Fibroblast of lung (primary cell): ENCODE data around the gene RNF38. TPM values are rescaled to one million over a fixed set of nuclear protein-coding genes. Genes with fewer than 3 reads are reported as not detected.

Source experiments
- DNase-seq, 2 donors: peaks; one replicate each; pipeline versions ENCODE4 v3.0.0 to v3.0.0-alpha.2; 2010; ENCODE audit warnings: low read depth in 2 of 2
- H2AFZ ChIP-seq: 2 replicates; pipeline ENCODE4 v1.5.1; 2012; ENCODE audit warnings: low read length, control low read depth, inconsistent platforms
- H3K27ac ChIP-seq: 2 replicates; pipeline ENCODE4 v1.5.1; 2011; ENCODE audit warnings: low read length, control low read depth; ENCODE audit not compliant: insufficient read depth
- H3K27me3 ChIP-seq: 2 replicates; pipeline ENCODE4 v1.5.1; 2011; ENCODE audit warnings: mild to moderate bottlenecking, low read length; ENCODE audit not compliant: control insufficient read depth, insufficient read depth
- H3K36me3 ChIP-seq: 2 replicates; pipeline ENCODE4 v1.5.1; 2011; ENCODE audit warnings: low read length; ENCODE audit not compliant: control insufficient read depth, insufficient read depth
- H3K4me1 ChIP-seq: 2 replicates; pipeline ENCODE4 v1.5.1; 2011; ENCODE audit warnings: low read length; ENCODE audit not compliant: control insufficient read depth, insufficient read depth; ENCODE audit errors: extremely low read depth
- H3K4me2 ChIP-seq: 2 replicates; pipeline ENCODE4 v1.5.1; 2011; ENCODE audit warnings: low read length, control low read depth; ENCODE audit not compliant: insufficient read depth; ENCODE audit errors: extremely low read depth
- H3K4me3 ChIP-seq, 4 experiments: fragments of 200-600 bp in 1 of 4; sonication (generic) in 1 of 4; replicated peaks in 1 of 4; 2 replicates each; pipeline ENCODE4 v1.5.1; 2011 to 2016; ENCODE audit warnings: low read length in 4 of 4, low read depth in 3 of 4, mild to moderate bottlenecking in 3 of 4, control low read depth in 2 of 4, inconsistent platforms in 1 of 4, mixed read lengths in 1 of 4; ENCODE audit not compliant: insufficient read depth in 1 of 4; ENCODE audit errors: control extremely low read depth in 1 of 4
- H3K79me2 ChIP-seq: 2 replicates; pipeline ENCODE4 v1.5.1; 2012; ENCODE audit warnings: mild to moderate bottlenecking, low read length, inconsistent platforms; ENCODE audit not compliant: control insufficient read depth, insufficient read depth
- H3K9ac ChIP-seq: 2 replicates; pipeline ENCODE4 v1.5.1; 2011; ENCODE audit warnings: mild to moderate bottlenecking, low read length, control low read depth; ENCODE audit not compliant: insufficient read depth
- H3K9me3 ChIP-seq: 2 replicates; pipeline ENCODE4 v1.5.1; 2012; ENCODE audit warnings: low read depth, low read length; ENCODE audit not compliant: control insufficient read depth, insufficient read depth
- H4K20me1 ChIP-seq: 2 replicates; pipeline ENCODE4 v1.5.1; 2011; ENCODE audit warnings: low read length; ENCODE audit not compliant: control insufficient read depth, insufficient read depth; ENCODE audit errors: extremely low read depth
- CTCF ChIP-seq, 2 donors: IDR thresholded peaks in 1 of 2; conservative IDR thresholded peaks in 1 of 2; 1 replicate in 1 of 2; 2 replicates in 1 of 2; pipeline ENCODE4 v1.5.1; 2011 to 2012; ENCODE audit warnings: low read length in 2 of 2, control low read depth in 1 of 2, inconsistent platforms in 1 of 2, low read depth in 1 of 2, mild to moderate bottlenecking in 1 of 2
- EZH2 ChIP-seq: IDR thresholded peaks from 2 replicates; pipeline ENCODE4 v1.5.1; 2012; ENCODE audit warnings: low read length, control low read depth, mild to moderate bottlenecking; ENCODE audit errors: missing control alignments
- polyA plus RNA-seq, 2 donors: library from polyadenylated mRNA; depleted of rRNA in 1 of 2; stranded (reverse) in 1 of 2; unstranded in 1 of 2; fragments of >200 nt; gene quantifications; 2 replicates each; pipeline ENCODE4 v1.2.1, GENCODE V29; 2011 to 2012; ENCODE audit warnings: missing spikeins in 1 of 2
- total RNA-seq: library from RNA; depleted of rRNA; stranded (reverse); fragments of >200 nt; gene quantifications from 2 replicates; pipeline ENCODE4 v1.2.1, GENCODE V29; 2014

Gene RNF38
- total and polyA plus RNA-seq, 2 donors (not counting 1 experiment from before 2014, with no cell fraction given) = 8.9 to 18.8 TPM

GRCh38 chr9:36382484-36382883 is 17.6 kb downstream of the RNF38 start:
- Histone ChIP-seq H2AFZ (no peak overlapping the region), H3K27ac (no peak overlapping the region), H3K9ac (no peak overlapping the region), H4K20me1 (no peaks in the 10 kb centered on the region), H3K4me2 (no peak overlapping the region), H3K4me3 (no peak overlapping the region), H3K9me3 (no peaks in the 10 kb centered on the region), H3K79me2 (peaks cover 32% of the 10 kb centered on the region), H3K27me3 (no peaks in the 10 kb centered on the region), H3K36me3 (no peaks in the 10 kb centered on the region), H3K4me1 (no peaks in the 10 kb centered on the region)
- TF ChIP-seq EZH2 (no peak), CTCF (conservative IDR thresholded peaks at IDR 0.05 in 1 of 2, IDR thresholded peaks at IDR 0.05 in 1 of 2; ENCODE audit: low read depth in 1 of 2, low read length in 2 of 2) (no peak)
- no peak for DNase-seq

- no peaks in the 10 kb centered on the region for H3K4me1 ChIP-seq
- TF ChIP-seq CTCF (conservative IDR thresholded peaks at IDR 0.05 in 1 of 2, IDR thresholded peaks at IDR 0.05 in 1 of 2; ENCODE audit: low read depth in 1 of 2, low read length in 2 of 2) (no peak), EZH2 (no peak)
- H3K4me2 ChIP-seq = no peak overlapping the region
- no peaks in the 10 kb centered on the region for H3K9me3 ChIP-seq
- H3K27ac ChIP-seq = no peak overlapping the region
- no peaks in the 10 kb centered on the region for H3K27me3 ChIP-seq
- H4K20me1 ChIP-seq = no peaks in the 10 kb centered on the region
- no peak overlapping the region for H3K9ac ChIP-seq
- no peaks in the 10 kb centered on the region for H3K79me2 ChIP-seq
- H3K36me3 ChIP-seq = peaks cover 1% of the 10 kb centered on the region
- no peak for DNase-seq
- H3K4me3 ChIP-seq = no peak overlapping the region
- H2AFZ ChIP-seq = no peak overlapping the region
These were observed 35.5 kb downstream of the RNF38 start for GRCh38 chr9:36364577-36364976.

- Histone ChIP-seq H3K36me3 (peaks cover 1% of the 10 kb centered on the region), H3K27me3 (no peaks in the 10 kb centered on the region), H2AFZ (no peak overlapping the region), H3K9me3 (no peaks in the 10 kb centered on the region), H3K4me3 (no peak overlapping the region), H4K20me1 (no peaks in the 10 kb centered on the region), H3K4me2 (no peak overlapping the region), H3K27ac (no peak overlapping the region), H3K79me2 (no peaks in the 10 kb centered on the region), H3K4me1 (no peaks in the 10 kb centered on the region), H3K9ac (no peak overlapping the region)
- DNase-seq = no peak
- TF ChIP-seq EZH2 (no peak), CTCF (conservative IDR thresholded peaks at IDR 0.05 in 1 of 2, IDR thresholded peaks at IDR 0.05 in 1 of 2; ENCODE audit: low read depth in 1 of 2, low read length in 2 of 2) (no peak)
These were observed 36.6 kb downstream of the RNF38 start for GRCh38 chr9:36363448-36363847.
